ENCODE results near the gene TSPOAP1.
A peak's percentile ranks its signal among the peaks of the same experiment; 100 is the strongest.

The TSPOAP1 gene

GRCh38 chr17:58329035-58329809 lies 627 bp upstream of the TSPOAP1 start:
- DNase-seq (ENCODE audit: low read depth in 2 of 2), result peak; percentile 84 to 89

- peak in 1 of 2 experiments; percentile 67 for DNase-seq (ENCODE audit: low read depth in 2 of 2)
Observed at GRCh38 chr17:58327363-58328194, 1.0 kb downstream of the TSPOAP1 start.

GRCh38 chr17:58326609-58327362 lies 1.8 kb downstream of the TSPOAP1 start:
- DNase-seq (ENCODE audit: low read depth in 2 of 2), result peak in 1 of 2 experiments; percentile 33

- DNase-seq (ENCODE audit: low read depth in 2 of 2), result no peak
Observed at GRCh38 chr17:58325976-58326468, 2.6 kb downstream of the TSPOAP1 start.

GRCh38 chr17:58325289-58325726 lies 3.3 kb downstream of the TSPOAP1 start:
- DNase-seq (ENCODE audit: low read depth in 2 of 2), result no peak

GRCh38 chr17:58324409-58325288 lies 3.9 kb downstream of the TSPOAP1 start:
- no peak for DNase-seq (ENCODE audit: low read depth in 2 of 2)

- DNase-seq (ENCODE audit: low read depth in 2 of 2), result no peak
Observed at GRCh38 chr17:58324056-58324408, 4.6 kb downstream of the TSPOAP1 start.

GRCh38 chr17:58323366-58324055 lies 5.1 kb downstream of the TSPOAP1 start:
- DNase-seq (ENCODE audit: low read depth in 2 of 2), result no peak

- no peak for DNase-seq (ENCODE audit: low read depth in 2 of 2)
Observed at GRCh38 chr17:58322581-58323185, 5.9 kb downstream of the TSPOAP1 start.

- DNase-seq (ENCODE audit: low read depth in 2 of 2), result no peak
Observed at GRCh38 chr17:58321571-58322525, 6.7 kb downstream of the TSPOAP1 start.

- no peak for DNase-seq (ENCODE audit: low read depth in 2 of 2)
Observed at GRCh38 chr17:58320570-58321323, 7.8 kb downstream of the TSPOAP1 start.

GRCh38 chr17:58320163-58320558 lies 8.4 kb downstream of the TSPOAP1 start:
- DNase-seq (ENCODE audit: low read depth in 2 of 2), result no peak

- DNase-seq (ENCODE audit: low read depth in 2 of 2), result no peak
Observed at GRCh38 chr17:58319173-58320162, 9.1 kb downstream of the TSPOAP1 start.

- no peak for DNase-seq (ENCODE audit: low read depth in 2 of 2)
Observed at GRCh38 chr17:58318627-58319172, 9.9 kb downstream of the TSPOAP1 start.

- DNase-seq (ENCODE audit: low read depth in 2 of 2), result no peak
Observed at GRCh38 chr17:58318065-58318481, 10.5 kb downstream of the TSPOAP1 start.

GRCh38 chr17:58317421-58318064 lies 11.1 kb downstream of the TSPOAP1 start:
- DNase-seq (ENCODE audit: low read depth in 2 of 2), result peak in 1 of 2 experiments; percentile 59

Data from stimulated activated CD4-positive, alpha-beta T cell treated with anti-CD3 and anti-CD28 coated beads, Interleukin-12 subunit alpha, Interleukin-12 subunit beta, amount 100 ng/mL, for 24 hours (primary cell).